A549 (cell line): ENCODE data around the gene PLCB4. TPM values are rescaled to one million over a fixed set of nuclear protein-coding genes. Genes with fewer than 3 reads are reported as not detected.

ENCODE experiments used
- ATAC-seq, 2 experiments: fragments of 200-7000 bp in 1 of 2; fragments of >200 bp in 1 of 2; cut with Nextera tagmentation in 1 of 2; cut with Tn5 transposase in 1 of 2; 3 replicates each; pipeline versions ENCODE4 v1.8.0 to v1.9.1; 2018 to 2020; ENCODE audit warnings: mild to moderate bottlenecking in 1 of 2, moderate library complexity in 1 of 2
- CTCF ChIA-PET: fragments of 300-600 bp; sonication (Branson Sonifier 250); formaldehyde crosslinking; extraction: SDS; loops from one replicate; lab custom pipeline; 2021; ENCODE audit warnings: antibody characterized with exemption, inconsistent platforms; lab: Yijun Ruan, JAX
- POLR2A ChIA-PET: fragments of 350-600 bp; formaldehyde crosslinking; extraction: SDS; loops from one replicate; lab custom pipeline; 2021; ENCODE audit warnings: antibody characterized with exemption, inconsistent platforms; lab: Yijun Ruan, JAX
- DNase-seq, 2 experiments: peaks; one replicate each; pipeline versions ENCODE4 v3.0.0 to v3.0.0-alpha.2; 2011 to 2016; ENCODE audit warnings: low read depth in 1 of 2, low spot score in 1 of 2
- FAIRE-seq: peaks from 2 replicates; lab custom pipeline; 2011; peaks lifted over from hg19 to GRCh38; lab: Jason Lieb, UNC
- H3K27ac ChIP-seq, 2 experiments: fragments of >200 bp; sonication (Bioruptor Twin); formaldehyde crosslinking; 3 replicates each; pipeline ENCODE4 v1.5.1; 2016 to 2017
- H3K4me1 ChIP-seq: fragments of >200 bp; sonication (Bioruptor Twin); formaldehyde crosslinking; 3 replicates; pipeline ENCODE4 v1.6.1; 2016
- H3K4me2 ChIP-seq: fragments of >200 bp; sonication (Bioruptor Twin); formaldehyde crosslinking; 3 replicates; pipeline ENCODE4 v1.6.1; 2016
- H3K4me3 ChIP-seq: fragments of >200 bp; sonication (Bioruptor Twin); formaldehyde crosslinking; 3 replicates; pipeline ENCODE4 v1.5.1; 2016
- H3K9me3 ChIP-seq: fragments of >200 bp; sonication (Bioruptor Twin); formaldehyde crosslinking; 3 replicates; pipeline ENCODE4 v1.6.1; 2016
- CBX2 ChIP-seq: fragments of 200-600 bp; sonication (generic); IDR thresholded peaks from 2 replicates; pipeline ENCODE4 v1.6.1; 2016; ENCODE audit warnings: low read depth, mild to moderate bottlenecking, borderline replicate concordance
- ESRRA ChIP-seq: fragments of 150-350 bp; IDR thresholded peaks from 2 replicates; pipeline ENCODE4 v1.6.1; 2014; ENCODE audit warnings: mild to moderate bottlenecking, low read length, borderline replicate concordance
- FOSL2 ChIP-seq, 2 experiments: fragments of 450-650 bp in 1 of 2; fragments of >200 bp in 1 of 2; sonication (Bioruptor Twin) in 1 of 2; formaldehyde crosslinking; IDR thresholded peaks; 2 replicates each; pipeline versions ENCODE4 v1.5.0 to v1.6.1; 2016 to 2020; ENCODE audit warnings: mild to moderate bottlenecking in 1 of 2, moderate library complexity in 1 of 2
- GATA3 ChIP-seq: IDR thresholded peaks from 2 replicates; pipeline ENCODE4 v1.6.1; 2012; ENCODE audit warnings: borderline replicate concordance
- HOXA7 ChIP-seq: fragments of 250-450 bp; sonication (Bioruptor Pico); IDR thresholded peaks from 2 replicates; pipeline ENCODE4 v1.5.0; 2020; ENCODE audit warnings: mild to moderate bottlenecking, moderate library complexity
- JUNB ChIP-seq: fragments of >200 bp; sonication (Bioruptor Twin); formaldehyde crosslinking; IDR thresholded peaks from 2 replicates; pipeline ENCODE4 v1.6.1; 2016
- KDM5A ChIP-seq: fragments of 200-600 bp; sonication (generic); IDR thresholded peaks from 2 replicates; pipeline ENCODE4 v1.6.1; 2016; ENCODE audit warnings: antibody characterized with exemption, mild to moderate bottlenecking
- MYC ChIP-seq: IDR thresholded peaks from 2 replicates; pipeline ENCODE4 v1.6.1; 2012; ENCODE audit warnings: mild to moderate bottlenecking, inconsistent platforms, low read length, improper control_type of control experiment, borderline replicate concordance
- NPAS2 ChIP-seq: fragments of 250-450 bp; sonication (Bioruptor Pico); IDR thresholded peaks from 2 replicates; pipeline ENCODE4 v1.8.0; 2022; ENCODE audit warnings: mild to moderate bottlenecking, moderate library complexity, borderline replicate concordance
- PHF8 ChIP-seq: fragments of 200-600 bp; sonication (generic); IDR thresholded peaks from 2 replicates; pipeline ENCODE4 v1.6.1; 2016; ENCODE audit warnings: low read depth, mild to moderate bottlenecking, antibody characterized with exemption, moderate library complexity, borderline replicate concordance
- POLR2AphosphoS2 ChIP-seq: conservative IDR thresholded peaks from 2 replicates; pipeline ENCODE4 v1.6.1; 2012; ENCODE audit warnings: low read length, improper control_type of control experiment, inconsistent platforms
- RAD21 ChIP-seq, 2 experiments: fragments of >200 bp in 1 of 2; sonication (Bioruptor Twin) in 1 of 2; formaldehyde crosslinking in 1 of 2; IDR thresholded peaks in 1 of 2; conservative IDR thresholded peaks in 1 of 2; 2 replicates in 1 of 2; 3 replicates in 1 of 2; pipeline ENCODE4 v1.6.1; 2012 to 2018; ENCODE audit warnings: inconsistent platforms in 1 of 2
- RCOR1 ChIP-seq: fragments of 150-350 bp; IDR thresholded peaks from 2 replicates; pipeline ENCODE4 v1.6.1; 2014; ENCODE audit warnings: antibody characterized with exemption, low read length, low read depth
- RFX5 ChIP-seq: fragments of 450-650 bp; IDR thresholded peaks from 2 replicates; pipeline ENCODE4 v1.7.1; 2014; ENCODE audit warnings: antibody characterized with exemption, mild to moderate bottlenecking, moderate library complexity
- RNF2 ChIP-seq: fragments of 200-600 bp; sonication (generic); IDR thresholded peaks from 2 replicates; pipeline ENCODE4 v1.6.1; 2016; ENCODE audit warnings: low read depth, mild to moderate bottlenecking, antibody characterized with exemption, moderate library complexity, borderline replicate concordance
- SREBF2 ChIP-seq: fragments of 450-650 bp; IDR thresholded peaks from 2 replicates; pipeline ENCODE4 v1.6.1; 2014; ENCODE audit warnings: mild to moderate bottlenecking, moderate library complexity
- ZC3H11A ChIP-seq: fragments of 450-650 bp; IDR thresholded peaks from 2 replicates; pipeline ENCODE4 v1.6.1; 2014; ENCODE audit warnings: antibody characterized with exemption, mild to moderate bottlenecking
- ZFP36 ChIP-seq: fragments of 450-650 bp; IDR thresholded peaks from 2 replicates; pipeline ENCODE4 v1.6.1; 2014; ENCODE audit warnings: borderline replicate concordance; ENCODE audit not compliant: partially characterized antibody
- ZSCAN20 ChIP-seq: fragments of 250-450 bp; sonication (Bioruptor Pico); IDR thresholded peaks from 2 replicates; pipeline ENCODE4 v1.8.0; 2022; ENCODE audit warnings: mild to moderate bottlenecking, moderate library complexity
- WGBS: methylation state at CpG from one replicate; pipeline ENCODE4 v1.1.6; 2017; ENCODE audit errors: missing lambda C conversion rate; 5-methylcytosine and 5-hydroxymethylcytosine counted together
- polyA plus RNA-seq, 4 experiments: library from polyadenylated mRNA; depleted of rRNA in 3 of 4; stranded (reverse); fragments of >200 nt; fragmentation: RNase III in 1 of 4; extraction: RNeasy Plus Mini Kit Qiagen cat#74134 plus additional on column Dnase treatment in 1 of 4; gene quantifications; 2 replicates in 3 of 4; 3 replicates in 1 of 4; pipeline ENCODE4 v1.2.3, GENCODE V29; 2011 to 2017
- TF ChIP-seq, protein P1 (sequence below): fragments of 450-650 bp; IDR thresholded peaks from 2 replicates; pipeline ENCODE4 v1.6.1; 2014; ENCODE audit warnings: antibody characterized with exemption
- TF ChIP-seq, protein P2 (sequence below): fragments of >200 bp; sonication (Bioruptor Twin); formaldehyde crosslinking; IDR thresholded peaks from 3 replicates; pipeline ENCODE4 v1.6.1; 2016
- TF ChIP-seq, protein P3 (sequence below): IDR thresholded peaks from 2 replicates; pipeline ENCODE4 v1.6.1; 2012
- TF ChIP-seq, protein P4 (sequence below): IDR thresholded peaks from 2 replicates; pipeline ENCODE4 v1.6.1; 2012

Gene PLCB4
- polyA plus RNA-seq, 2 of the 4 experiments (the other 2 are of a cell fraction): 17.1 to 32.1 TPM

DNA sequence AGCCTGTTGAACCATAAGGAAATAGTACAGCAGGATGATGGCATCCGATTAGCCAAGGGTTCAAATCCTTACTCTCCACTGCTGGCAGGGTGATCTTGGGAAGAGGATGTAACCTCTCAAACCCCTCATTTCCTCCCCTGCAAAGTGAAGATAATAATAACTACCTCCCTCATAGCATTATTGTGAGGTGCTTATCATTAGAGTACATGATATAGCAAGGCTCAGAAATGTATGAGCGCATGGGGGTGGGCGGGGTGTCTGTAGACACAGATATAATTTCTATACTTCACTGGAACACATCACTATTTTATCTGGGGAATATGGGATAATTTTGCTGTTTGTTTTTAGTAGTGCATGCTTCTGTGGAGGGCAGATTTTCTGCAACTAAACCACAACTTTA is 355.7 kb downstream of the PLCB4 start:
- POLR2A ChIA-PET: no interaction called here
- H3K27ac ChIP-seq: no peak overlapping the region
- no peaks in the 10 kb centered on the region for H3K9me3 ChIP-seq
- TF ChIP-seq ZSCAN20 (CRISPR knock-in tag): no peak
- TF ChIP-seq RAD21 (conservative IDR thresholded peaks at IDR 0.05 in 1 of 2, IDR thresholded peaks at IDR 0.05 in 1 of 2): no peak
- TF ChIP-seq, protein P1, sequence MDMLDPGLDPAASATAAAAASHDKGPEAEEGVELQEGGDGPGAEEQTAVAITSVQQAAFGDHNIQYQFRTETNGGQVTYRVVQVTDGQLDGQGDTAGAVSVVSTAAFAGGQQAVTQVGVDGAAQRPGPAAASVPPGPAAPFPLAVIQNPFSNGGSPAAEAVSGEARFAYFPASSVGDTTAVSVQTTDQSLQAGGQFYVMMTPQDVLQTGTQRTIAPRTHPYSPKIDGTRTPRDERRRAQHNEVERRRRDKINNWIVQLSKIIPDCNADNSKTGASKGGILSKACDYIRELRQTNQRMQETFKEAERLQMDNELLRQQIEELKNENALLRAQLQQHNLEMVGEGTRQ: no peak
- TF ChIP-seq SREBF2: no peak
- TF ChIP-seq NPAS2 (CRISPR knock-in tag): no peak
- TF ChIP-seq, all 56 proteins: peak for 0
- CTCF ChIA-PET: interaction anchor here (1.8 to 11.0 kb wide), 3 partner anchors 17 to 193 kb away, joined by 9 to 106 read pairs (median 11); no protein-coding TSS in a partner anchor
- Histone ChIP-seq H3K4me2 (no peak overlapping the region), H3K4me3 (no peak overlapping the region), H3K4me1 (no peaks in the 10 kb centered on the region)
- ATAC-seq (no peak), FAIRE-seq (no peak), DNase-seq (no peak)
- WGBS: 92% methylated on average over 3 of the region's 3 CpGs

DNA sequence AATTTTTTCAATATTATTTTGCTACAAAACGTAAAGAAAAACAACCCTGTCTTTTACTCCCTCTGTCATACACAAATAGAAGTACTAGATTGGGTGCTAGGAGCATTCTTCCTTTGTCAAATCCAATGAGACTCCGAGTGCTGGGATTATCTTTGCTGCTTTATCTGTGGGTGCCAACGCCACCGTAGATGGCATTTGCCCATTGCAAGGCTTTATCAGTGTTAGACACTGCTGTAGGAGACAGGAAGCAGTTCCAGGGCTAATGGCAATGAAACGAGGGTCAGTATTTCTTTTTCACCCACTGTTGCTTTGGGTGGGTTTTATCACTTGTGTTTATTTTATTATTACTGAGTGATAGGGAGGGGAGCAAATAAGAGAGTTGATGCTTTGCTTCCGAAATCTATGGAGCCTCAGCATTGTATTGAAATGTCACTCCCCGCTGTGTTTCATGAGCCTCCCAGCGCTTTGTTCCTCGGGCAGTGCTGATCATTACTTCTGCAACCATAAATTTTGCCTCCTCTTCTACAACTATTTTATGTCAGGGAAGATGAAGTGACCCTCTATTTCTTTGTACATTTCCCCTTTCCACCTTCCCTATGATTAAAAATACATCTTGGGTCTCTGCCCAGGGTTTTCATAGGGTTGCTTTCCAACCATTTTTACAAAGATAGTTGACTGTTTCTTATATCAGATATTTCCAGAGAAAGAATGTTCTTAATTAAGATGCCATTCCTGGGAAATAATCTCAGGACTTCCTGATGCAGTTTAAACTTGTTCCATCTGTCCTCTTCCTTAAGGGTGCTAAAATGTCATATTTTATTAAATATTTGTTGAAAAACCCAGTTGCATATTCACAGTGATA is 358.8 kb downstream of the PLCB4 start:
- FAIRE-seq (peak; percentile 43), ATAC-seq (no peak), DNase-seq (no peak)
- Histone ChIP-seq H3K4me2 (no peak overlapping the region), H3K4me3 (no peak overlapping the region), H3K27ac (no peak overlapping the region), H3K4me1 (no peaks in the 10 kb centered on the region), H3K9me3 (no peaks in the 10 kb centered on the region)
- ChIA-PET CTCF (interaction anchor here (0.9 to 2.1 kb wide), 2 partner anchors 19 to 182 kb away, joined by 3 to 7 read pairs; no protein-coding TSS in a partner anchor), POLR2A (no interaction called here)
- TF ChIP-seq RCOR1: no peak
- TF ChIP-seq CBX2: no peak
- no peak for TF ChIP-seq MYC
- no peak for TF ChIP-seq ZFP36
- TF ChIP-seq JUNB: no peak
- no peak for TF ChIP-seq FOSL2 (IDR thresholded peaks at IDR 0.05)
- TF ChIP-seq FOSL2 (CRISPR knock-in tag; IDR thresholded peaks at IDR 0.05): no peak
- no peak for TF ChIP-seq PHF8
- no peak for TF ChIP-seq RNF2
- TF ChIP-seq KDM5A: no peak
- no peak for TF ChIP-seq RFX5
- TF ChIP-seq ZC3H11A: no peak
- TF ChIP-seq, protein P2, sequence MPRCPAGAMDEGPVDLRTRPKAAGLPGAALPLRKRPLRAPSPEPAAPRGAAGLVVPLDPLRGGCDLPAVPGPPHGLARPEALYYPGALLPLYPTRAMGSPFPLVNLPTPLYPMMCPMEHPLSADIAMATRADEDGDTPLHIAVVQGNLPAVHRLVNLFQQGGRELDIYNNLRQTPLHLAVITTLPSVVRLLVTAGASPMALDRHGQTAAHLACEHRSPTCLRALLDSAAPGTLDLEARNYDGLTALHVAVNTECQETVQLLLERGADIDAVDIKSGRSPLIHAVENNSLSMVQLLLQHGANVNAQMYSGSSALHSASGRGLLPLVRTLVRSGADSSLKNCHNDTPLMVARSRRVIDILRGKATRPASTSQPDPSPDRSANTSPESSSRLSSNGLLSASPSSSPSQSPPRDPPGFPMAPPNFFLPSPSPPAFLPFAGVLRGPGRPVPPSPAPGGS: no peak
- TF ChIP-seq SREBF2: no peak
- TF ChIP-seq, protein P3, sequence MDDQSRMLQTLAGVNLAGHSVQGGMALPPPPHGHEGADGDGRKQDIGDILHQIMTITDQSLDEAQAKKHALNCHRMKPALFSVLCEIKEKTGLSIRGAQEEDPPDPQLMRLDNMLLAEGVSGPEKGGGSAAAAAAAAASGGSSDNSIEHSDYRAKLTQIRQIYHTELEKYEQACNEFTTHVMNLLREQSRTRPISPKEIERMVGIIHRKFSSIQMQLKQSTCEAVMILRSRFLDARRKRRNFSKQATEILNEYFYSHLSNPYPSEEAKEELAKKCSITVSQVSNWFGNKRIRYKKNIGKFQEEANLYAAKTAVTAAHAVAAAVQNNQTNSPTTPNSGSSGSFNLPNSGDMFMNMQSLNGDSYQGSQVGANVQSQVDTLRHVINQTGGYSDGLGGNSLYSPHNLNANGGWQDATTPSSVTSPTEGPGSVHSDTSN: no peak
- no peak for TF ChIP-seq POLR2AphosphoS2
- TF ChIP-seq, protein P4, sequence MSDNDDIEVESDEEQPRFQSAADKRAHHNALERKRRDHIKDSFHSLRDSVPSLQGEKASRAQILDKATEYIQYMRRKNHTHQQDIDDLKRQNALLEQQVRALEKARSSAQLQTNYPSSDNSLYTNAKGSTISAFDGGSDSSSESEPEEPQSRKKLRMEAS: no peak
- TF ChIP-seq GATA3: no peak
- no peak for TF ChIP-seq ESRRA
- TF ChIP-seq HOXA7 (CRISPR knock-in tag): no peak
- WGBS: 86% methylated on average over 9 of the region's 9 CpGs
